ENCODE data around the gene NCOA1. TPM values are rescaled to one million over a fixed set of nuclear protein-coding genes. Genes with fewer than 3 reads are reported as not detected.
A peak's percentile ranks its signal among the peaks of the same experiment; 100 is the strongest.

Gene NCOA1
- total and polyA plus RNA-seq, 2 experiments from 2014 or later: 32.5 to 51.7 TPM

DNA sequence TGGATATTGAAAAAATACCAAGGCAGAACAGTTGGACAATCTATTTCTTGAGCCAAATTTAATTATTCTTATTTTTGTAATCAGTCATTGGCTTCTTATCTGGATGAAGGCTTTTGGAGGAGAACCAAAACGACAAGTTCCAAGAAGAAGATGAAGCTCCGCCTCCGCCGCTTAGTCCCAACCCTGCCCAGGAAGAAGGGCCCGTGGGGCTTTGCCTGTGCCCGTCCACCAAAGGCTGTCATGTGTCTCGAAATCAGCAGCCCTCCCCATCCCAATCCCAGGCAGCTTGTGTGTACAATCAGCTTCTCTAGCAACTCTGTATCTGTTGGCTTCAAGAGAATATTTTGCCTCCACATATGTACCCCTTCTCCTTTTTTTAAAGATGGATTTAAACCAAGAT lies 277.5 kb downstream of the NCOA1 start:
- Histone ChIP-seq H2AFZ (no peak overlapping the region), H3K79me2 (no peaks in the 10 kb centered on the region), H3K4me2 (no peak overlapping the region), H3K27me3 (no peaks in the 10 kb centered on the region), H4K20me1 (ENCODE audit: insufficient read depth, poor library complexity, severe bottlenecking) (no peaks in the 10 kb centered on the region), H3K36me3 (replicated peaks; ENCODE audit: insufficient read depth, low read depth) (peaks cover 6% of the 10 kb centered on the region), H3K4me1 (ENCODE audit: insufficient read depth) (no peaks in the 10 kb centered on the region), H3K27ac (no peak overlapping the region), H3K9me3 (ENCODE audit: low read depth) (no peaks in the 10 kb centered on the region), H3K9me2 (replicated peaks; ENCODE audit: insufficient read depth) (no peaks in the 10 kb centered on the region), H3K4me3 (no peak overlapping the region)
- no peak for TF ChIP-seq EZH2 (IDR thresholded peaks at IDR 0.05; ENCODE audit: borderline replicate concordance)
- no peak for TF ChIP-seq EZH2phosphoT487 (IDR thresholded peaks at IDR 0.05; ENCODE audit: low read depth, severe bottlenecking, unreplicated experiment)
- no peak for TF ChIP-seq CTCF (IDR thresholded peaks at IDR 0.05; ENCODE audit: poor library complexity)
- WGBS (ENCODE audit: low lambda C conversion rate, missing lambda C conversion rate): 90% methylated on average over 7 of the region's 7 CpGs
- no peak for DNase-seq (ENCODE audit: low spot score)

- no peaks in the 10 kb centered on the region for H3K36me3 ChIP-seq (replicated peaks; ENCODE audit: insufficient read depth, low read depth)
- TF ChIP-seq CTCF (IDR thresholded peaks at IDR 0.05; ENCODE audit: poor library complexity) (no peak), EZH2phosphoT487 (IDR thresholded peaks at IDR 0.05; ENCODE audit: low read depth, severe bottlenecking, unreplicated experiment) (no peak), EZH2 (IDR thresholded peaks at IDR 0.05; ENCODE audit: borderline replicate concordance) (no peak)
- no peaks in the 10 kb centered on the region for H3K9me2 ChIP-seq (replicated peaks; ENCODE audit: insufficient read depth)
- 47% methylated on average over 5 of the region's 5 CpGs for WGBS (ENCODE audit: low lambda C conversion rate, missing lambda C conversion rate)
- DNase-seq (ENCODE audit: low spot score): no peak
- peak overlapping the region; percentile 29 for H3K27ac ChIP-seq
- H3K79me2 ChIP-seq: no peaks in the 10 kb centered on the region
- no peaks in the 10 kb centered on the region for H3K9me3 ChIP-seq (ENCODE audit: low read depth)
- no peak overlapping the region for H2AFZ ChIP-seq
- no peak overlapping the region for H3K4me2 ChIP-seq
- no peak overlapping the region for H3K4me3 ChIP-seq
- no peaks in the 10 kb centered on the region for H3K4me1 ChIP-seq (ENCODE audit: insufficient read depth)
- H3K27me3 ChIP-seq: no peaks in the 10 kb centered on the region
- H4K20me1 ChIP-seq (ENCODE audit: insufficient read depth, poor library complexity, severe bottlenecking): no peaks in the 10 kb centered on the region
Observed at GRCh38 chr2:24771061-24771460, 280.0 kb downstream of the NCOA1 start.

DNA sequence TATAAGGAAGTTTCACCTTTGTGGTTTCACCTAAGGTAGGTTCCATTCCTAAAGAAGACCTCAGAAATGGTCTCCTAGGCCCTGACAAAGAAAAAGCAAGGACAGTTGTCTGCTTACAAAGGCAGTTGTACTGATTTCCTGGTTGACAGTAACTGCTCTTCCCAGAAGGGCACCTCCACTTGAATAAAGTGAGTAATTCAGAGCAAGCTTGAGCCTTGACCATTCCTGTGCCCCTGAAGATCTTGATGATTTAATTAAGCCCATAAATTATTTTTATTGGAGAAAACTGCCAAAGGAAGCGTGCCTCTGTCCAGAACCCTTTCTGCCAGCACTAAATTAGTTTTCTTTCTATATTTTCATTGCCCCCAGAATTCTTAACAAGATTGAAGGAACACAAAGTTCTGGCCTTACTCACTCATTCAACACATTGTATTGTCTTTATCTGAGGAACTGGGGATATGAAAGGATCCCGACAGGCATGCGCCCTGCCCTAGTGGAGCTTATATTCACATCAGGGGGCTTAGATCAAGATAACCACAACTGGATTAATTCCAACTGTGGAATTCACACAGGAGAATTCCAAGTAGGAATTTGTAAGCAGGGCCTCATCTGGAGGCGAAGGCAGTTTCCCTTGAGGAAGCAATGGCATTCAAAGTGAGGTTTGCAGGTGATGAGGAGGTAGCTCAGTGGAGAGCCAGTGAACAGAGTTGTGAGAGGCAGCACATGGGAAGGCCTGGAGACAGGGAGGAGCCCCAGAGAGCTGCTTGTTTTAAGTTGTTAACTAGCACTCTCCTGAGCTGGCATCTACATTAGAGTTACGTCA lies 280.9 kb downstream of the NCOA1 start:
- no peak overlapping the region for H2AFZ ChIP-seq
- TF ChIP-seq EZH2 (IDR thresholded peaks at IDR 0.05; ENCODE audit: borderline replicate concordance): no peak
- TF ChIP-seq EZH2phosphoT487 (IDR thresholded peaks at IDR 0.05; ENCODE audit: low read depth, severe bottlenecking, unreplicated experiment): no peak
- no peak for TF ChIP-seq CTCF (IDR thresholded peaks at IDR 0.05; ENCODE audit: poor library complexity)
- no peaks in the 10 kb centered on the region for H3K9me2 ChIP-seq (replicated peaks; ENCODE audit: insufficient read depth)
- H4K20me1 ChIP-seq (ENCODE audit: insufficient read depth, poor library complexity, severe bottlenecking): no peaks in the 10 kb centered on the region
- H3K36me3 ChIP-seq (replicated peaks; ENCODE audit: insufficient read depth, low read depth): no peaks in the 10 kb centered on the region
- H3K27me3 ChIP-seq: no peaks in the 10 kb centered on the region
- DNase-seq (ENCODE audit: low spot score): no peak
- no peaks in the 10 kb centered on the region for H3K79me2 ChIP-seq
- no peak overlapping the region for H3K4me3 ChIP-seq
- no peaks in the 10 kb centered on the region for H3K9me3 ChIP-seq (ENCODE audit: low read depth)
- H3K4me2 ChIP-seq: no peak overlapping the region
- 80% methylated on average over 5 of the region's 5 CpGs for WGBS (ENCODE audit: low lambda C conversion rate, missing lambda C conversion rate)
- no peak overlapping the region for H3K27ac ChIP-seq
- no peaks in the 10 kb centered on the region for H3K4me1 ChIP-seq (ENCODE audit: insufficient read depth)
